ENCODE results near the gene CYP26B1.

The CYP26B1 gene

DNA sequence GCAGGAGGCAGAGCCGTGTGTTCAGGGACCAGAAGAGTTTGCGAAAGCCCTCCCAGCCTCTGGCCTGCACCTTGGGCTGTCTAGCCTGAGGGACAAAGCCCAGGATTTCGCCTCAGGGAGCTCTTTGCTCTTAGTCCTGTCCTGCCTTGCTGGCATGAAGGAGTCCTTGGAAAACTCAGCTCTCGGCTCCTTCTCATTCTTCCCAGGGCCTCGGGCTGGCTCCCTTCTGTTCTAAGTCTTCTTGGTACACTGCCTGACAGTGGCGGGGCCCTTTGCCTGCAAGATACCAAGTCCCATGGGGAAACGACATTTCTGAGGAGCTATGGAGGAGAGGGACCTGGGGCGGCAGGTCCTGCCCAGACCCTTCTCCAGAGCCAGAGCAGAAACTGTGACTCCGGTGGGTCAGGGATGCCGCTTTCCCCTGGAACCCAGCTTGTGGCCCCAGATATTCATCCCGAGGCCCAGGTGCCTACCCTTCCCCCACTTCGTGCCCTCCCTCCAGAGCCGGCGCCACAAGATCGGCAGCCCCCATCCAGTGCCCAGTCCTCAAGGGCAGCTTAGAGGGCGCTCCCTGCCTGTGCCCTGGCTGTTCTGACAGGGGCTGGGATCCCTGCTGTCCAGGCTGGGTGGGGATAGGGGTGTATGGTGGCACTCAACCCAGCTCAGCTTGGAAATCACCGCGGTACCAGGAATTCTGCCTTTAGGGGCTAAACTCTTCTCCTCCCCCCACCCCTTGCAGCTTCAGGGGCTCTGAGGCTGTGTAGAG, 5.5 kb upstream of the CYP26B1 start:
- Histone ChIP-seq H3K18ac (ENCODE audit: low read length) (peak overlapping the region; percentile 32), H3K14ac (ENCODE audit: low read length) (peak overlapping the region; percentile 22), H2BK120ac (ENCODE audit: low read depth, low read length) (no peak overlapping the region), H3K27me3 (ENCODE audit: control insufficient read depth in 3 of 3, insufficient read depth in 3 of 3, low read depth in 1 of 3, low read length in 3 of 3) (peaks cover 12 to 74% (median 28%) of the 10 kb centered on the region in 3 experiments), H3K4me3 (ENCODE audit: low read length in 2 of 2) (no peak overlapping the region), H3K9me3 (replicated peaks in 1 of 2; ENCODE audit: control insufficient read depth in 2 of 2, insufficient read depth in 1 of 2, low read depth in 1 of 2, low read length in 2 of 2) (peaks cover 0 to 1% of the 10 kb centered on the region in 2 donors), H3K4me1 (ENCODE audit: control insufficient read depth in 2 of 2, insufficient read depth in 1 of 2, low read depth in 1 of 2, low read length in 2 of 2) (peaks cover 9 to 18% of the 10 kb centered on the region in 2 donors), H3K36me3 (replicated peaks in 1 of 2; ENCODE audit: control insufficient read depth in 2 of 2, insufficient read depth in 2 of 2, low read length in 2 of 2) (no peaks in the 10 kb centered on the region), H4K8ac (ENCODE audit: low read depth, low read length) (no peak overlapping the region), H3K79me1 (ENCODE audit: low read depth, low read length) (no peaks in the 10 kb centered on the region), H3K9ac (ENCODE audit: low read depth, low read length, poor library complexity) (peak overlapping the region; percentile 67), H3K4me2 (ENCODE audit: insufficient read depth, low read length, poor library complexity, severe bottlenecking) (no peak overlapping the region), H3K23ac (ENCODE audit: low read depth, low read length, poor library complexity) (peak overlapping the region; percentile 46), H2BK15ac (ENCODE audit: low read length) (peak overlapping the region; percentile 52), H4K91ac (ENCODE audit: low read depth, low read length, poor library complexity) (no peak overlapping the region), H3K4ac (ENCODE audit: low read length) (no peak overlapping the region), H2BK5ac (ENCODE audit: low read length) (no peak overlapping the region), H2AFZ (ENCODE audit: low read length) (peak overlapping the region; percentile 62), H2AK5ac (ENCODE audit: low read depth, low read length) (peak overlapping the region; percentile 15), H3K27ac (replicated peaks; ENCODE audit: low read length) (no peak overlapping the region), H2BK12ac (ENCODE audit: low read length) (no peak overlapping the region)
- no peak for DNase-seq (ENCODE audit: low spot score)
- WGBS, 2 donors (ENCODE audit: extremely low coverage in 2 of 2, insufficient read length in 2 of 2, insufficient replicate concordance in 1 of 2), result no CpG with 5 or more reads among the region's 18 CpGs

DNA sequence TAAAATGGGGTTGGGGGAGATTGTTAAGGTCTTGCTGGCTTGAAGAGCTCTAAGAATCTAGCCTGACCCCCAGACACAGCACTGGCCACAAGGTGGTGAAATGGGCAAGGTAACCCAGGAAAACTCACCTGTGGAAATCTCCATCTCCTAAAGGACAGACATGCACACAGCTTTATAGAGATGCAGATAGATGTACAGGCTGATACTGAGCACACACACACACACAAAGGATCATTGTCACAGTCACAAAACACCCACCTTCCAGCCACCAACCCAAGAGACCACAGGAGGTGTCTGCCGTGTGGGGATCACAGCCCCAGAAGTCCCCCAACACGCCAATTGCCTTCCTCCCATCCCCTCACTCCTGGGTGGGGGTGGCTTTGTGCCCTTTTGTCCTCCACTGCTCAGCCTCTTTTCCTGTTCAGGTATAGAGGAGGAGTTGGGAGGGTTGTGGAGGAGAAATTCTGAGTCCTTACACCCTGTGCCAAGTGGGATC, 3.2 kb upstream of the CYP26B1 start:
- H3K79me1 ChIP-seq (ENCODE audit: low read depth, low read length), result no peaks in the 10 kb centered on the region
- H3K4ac ChIP-seq (ENCODE audit: low read length), result no peak overlapping the region
- no peak overlapping the region for H3K18ac ChIP-seq (ENCODE audit: low read length)
- WGBS, 2 donors (ENCODE audit: extremely low coverage in 2 of 2, insufficient read length in 2 of 2, insufficient replicate concordance in 1 of 2), result no CpG with 5 or more reads among the region's 2 CpGs
- no peak overlapping the region for H4K91ac ChIP-seq (ENCODE audit: low read depth, low read length, poor library complexity)
- no peak overlapping the region for H2BK120ac ChIP-seq (ENCODE audit: low read depth, low read length)
- H2AK5ac ChIP-seq (ENCODE audit: low read depth, low read length), result no peak overlapping the region
- H3K9ac ChIP-seq (ENCODE audit: low read depth, low read length, poor library complexity), result no peak overlapping the region
- H3K27ac ChIP-seq (replicated peaks; ENCODE audit: low read length), result no peak overlapping the region
- no peak overlapping the region for H2BK12ac ChIP-seq (ENCODE audit: low read length)
- no peak overlapping the region for H3K14ac ChIP-seq (ENCODE audit: low read length)
- peaks cover 10 to 23% of the 10 kb centered on the region in 2 donors for H3K4me1 ChIP-seq (ENCODE audit: control insufficient read depth in 2 of 2, insufficient read depth in 1 of 2, low read depth in 1 of 2, low read length in 2 of 2)
- no peak overlapping the region for H4K8ac ChIP-seq (ENCODE audit: low read depth, low read length)
- peaks cover 28 to 85% (median 50%) of the 10 kb centered on the region in 3 experiments for H3K27me3 ChIP-seq (ENCODE audit: control insufficient read depth in 3 of 3, insufficient read depth in 3 of 3, low read depth in 1 of 3, low read length in 3 of 3)
- H3K4me3 ChIP-seq (ENCODE audit: low read length in 2 of 2), result no peak overlapping the region
- no peak overlapping the region for H3K4me2 ChIP-seq (ENCODE audit: insufficient read depth, low read length, poor library complexity, severe bottlenecking)
- H3K36me3 ChIP-seq (replicated peaks in 1 of 2; ENCODE audit: control insufficient read depth in 2 of 2, insufficient read depth in 2 of 2, low read length in 2 of 2), result no peaks in the 10 kb centered on the region
- H2AFZ ChIP-seq (ENCODE audit: low read length), result no peak overlapping the region
- H2BK5ac ChIP-seq (ENCODE audit: low read length), result no peak overlapping the region
- no peak for DNase-seq (ENCODE audit: low spot score)
- no peak overlapping the region for H3K23ac ChIP-seq (ENCODE audit: low read depth, low read length, poor library complexity)
- no peak overlapping the region for H2BK15ac ChIP-seq (ENCODE audit: low read length)
- peaks cover 5 to 6% of the 10 kb centered on the region in 2 donors for H3K9me3 ChIP-seq (replicated peaks in 1 of 2; ENCODE audit: control insufficient read depth in 2 of 2, insufficient read depth in 1 of 2, low read depth in 1 of 2, low read length in 2 of 2)

- Histone ChIP-seq H2BK120ac (ENCODE audit: low read depth, low read length) (no peak overlapping the region), H3K4me1 (ENCODE audit: control insufficient read depth in 2 of 2, insufficient read depth in 1 of 2, low read depth in 1 of 2, low read length in 2 of 2) (peaks cover 11 to 23% of the 10 kb centered on the region in 2 donors), H2BK15ac (ENCODE audit: low read length) (peak overlapping the region; percentile 63), H3K27me3 (ENCODE audit: control insufficient read depth in 3 of 3, insufficient read depth in 3 of 3, low read depth in 1 of 3, low read length in 3 of 3) (peaks cover 32 to 85% (median 56%) of the 10 kb centered on the region in 3 experiments), H2BK12ac (ENCODE audit: low read length) (no peak overlapping the region), H3K14ac (ENCODE audit: low read length) (peak overlapping the region; percentile 67), H3K27ac (replicated peaks; ENCODE audit: low read length) (no peak overlapping the region), H2BK5ac (ENCODE audit: low read length) (no peak overlapping the region), H3K18ac (ENCODE audit: low read length) (peak overlapping the region; percentile 92), H3K9me3 (replicated peaks in 1 of 2; ENCODE audit: control insufficient read depth in 2 of 2, insufficient read depth in 1 of 2, low read depth in 1 of 2, low read length in 2 of 2) (peaks cover 5 to 6% of the 10 kb centered on the region in 2 donors), H3K23ac (ENCODE audit: low read depth, low read length, poor library complexity) (peak overlapping the region; percentile 92), H3K4ac (ENCODE audit: low read length) (no peak overlapping the region), H3K4me3 (ENCODE audit: low read length in 2 of 2) (no peak overlapping the region), H3K4me2 (ENCODE audit: insufficient read depth, low read length, poor library complexity, severe bottlenecking) (peak overlapping the region; percentile 78), H4K91ac (ENCODE audit: low read depth, low read length, poor library complexity) (no peak overlapping the region), H2AFZ (ENCODE audit: low read length) (peak overlapping the region; percentile 76), H3K9ac (ENCODE audit: low read depth, low read length, poor library complexity) (peak overlapping the region; percentile 78), H3K79me1 (ENCODE audit: low read depth, low read length) (no peaks in the 10 kb centered on the region), H3K36me3 (replicated peaks in 1 of 2; ENCODE audit: control insufficient read depth in 2 of 2, insufficient read depth in 2 of 2, low read length in 2 of 2) (no peaks in the 10 kb centered on the region), H4K8ac (ENCODE audit: low read depth, low read length) (no peak overlapping the region), H2AK5ac (ENCODE audit: low read depth, low read length) (peak overlapping the region; percentile 83)
- peak; percentile 85 for DNase-seq (ENCODE audit: low spot score)
- no CpG with 5 or more reads among the region's 28 CpGs for WGBS, 2 donors (ENCODE audit: extremely low coverage in 2 of 2, insufficient read length in 2 of 2, insufficient replicate concordance in 1 of 2)
These were observed 2.6 kb upstream of the CYP26B1 start for GRCh38 chr2:72150157-72150860.
